Astrocyte (in vitro differentiated cells and primary cell): ENCODE data around the gene PHACTR4. TPM values are rescaled to one million over a fixed set of nuclear protein-coding genes. Genes with fewer than 3 reads are reported as not detected.
"Not testable (repeated sequence)": the region's sequence is repeated elsewhere in the genome, so short reads cannot be mapped to it uniquely, and the experiment has no call there.

ENCODE experiments used
- DNase-seq: peaks from one replicate; pipeline ENCODE4 v3.0.0-alpha.2; 2010; ENCODE audit warnings: low read depth
- FAIRE-seq: peaks from 2 replicates; lab custom pipeline; 2011; peaks lifted over from hg19 to GRCh38; lab: Jason Lieb, UNC
- H2AFZ ChIP-seq: 2 replicates; pipeline ENCODE4 v1.6.0; 2012; ENCODE audit warnings: low read depth, low read length, inconsistent platforms
- H3K27ac ChIP-seq: 2 replicates; pipeline ENCODE4 v1.5.1; 2011; ENCODE audit warnings: low read depth, low read length, inconsistent platforms
- H3K27me3 ChIP-seq: 2 replicates; pipeline ENCODE4 v1.6.0; 2011; ENCODE audit warnings: low read length, inconsistent platforms; ENCODE audit not compliant: insufficient read depth
- H3K36me3 ChIP-seq: 2 replicates; pipeline ENCODE4 v1.5.1; 2011; ENCODE audit warnings: low read length, inconsistent platforms; ENCODE audit not compliant: insufficient read depth
- H3K4me1 ChIP-seq: 2 replicates; pipeline ENCODE4 v1.5.1; 2011; ENCODE audit warnings: low read length, inconsistent platforms; ENCODE audit not compliant: insufficient read depth
- H3K4me2 ChIP-seq: 2 replicates; pipeline ENCODE4 v1.6.0; 2012; ENCODE audit warnings: low read length, inconsistent platforms
- H3K4me3 ChIP-seq: 2 replicates; pipeline ENCODE4 v1.5.1; 2011; ENCODE audit warnings: low read depth, mild to moderate bottlenecking, low read length, inconsistent platforms; ENCODE audit not compliant: insufficient read depth
- H3K79me2 ChIP-seq: 2 replicates; pipeline ENCODE4 v1.6.0; 2012; ENCODE audit warnings: mild to moderate bottlenecking, low read length, inconsistent platforms; ENCODE audit not compliant: insufficient read depth
- H3K9ac ChIP-seq: 2 replicates; pipeline ENCODE4 v1.6.0; 2012; ENCODE audit warnings: mild to moderate bottlenecking, low read length, inconsistent platforms
- H3K9me3 ChIP-seq: 2 replicates; pipeline ENCODE4 v1.5.1; 2012; ENCODE audit warnings: low read depth, mild to moderate bottlenecking, low read length, inconsistent platforms; ENCODE audit not compliant: insufficient read depth
- H4K20me1 ChIP-seq: 2 replicates; pipeline ENCODE4 v1.6.0; 2012; ENCODE audit warnings: low read length, inconsistent platforms; ENCODE audit not compliant: insufficient read depth
- H3K27ac Mint-ChIP-seq: one replicate; pipeline ENCODE4 v1.8.0; 2021; ENCODE audit warnings: mild to moderate bottlenecking, mixed read lengths; ENCODE audit not compliant: unreplicated experiment
- H3K27me3 Mint-ChIP-seq: one replicate; pipeline ENCODE4 v1.8.0; 2021; ENCODE audit warnings: low read depth, mixed read lengths; ENCODE audit not compliant: unreplicated experiment
- H3K36me3 Mint-ChIP-seq: one replicate; pipeline ENCODE4 v1.8.0; 2021; ENCODE audit warnings: low read depth, mixed read lengths; ENCODE audit not compliant: unreplicated experiment
- H3K4me1 Mint-ChIP-seq: one replicate; pipeline ENCODE4 v1.8.0; 2021; ENCODE audit warnings: low read depth, mixed read lengths; ENCODE audit not compliant: unreplicated experiment
- H3K4me3 Mint-ChIP-seq: one replicate; pipeline ENCODE4 v1.8.0; 2021; ENCODE audit warnings: mild to moderate bottlenecking, moderate library complexity, mixed read lengths; ENCODE audit not compliant: unreplicated experiment
- H3K9me3 Mint-ChIP-seq: one replicate; pipeline ENCODE4 v1.8.0; 2021; ENCODE audit warnings: mild to moderate bottlenecking, mixed read lengths; ENCODE audit not compliant: unreplicated experiment
- EZH2 ChIP-seq: IDR thresholded peaks from 2 replicates; pipeline ENCODE4 v1.6.1; 2012; ENCODE audit warnings: mild to moderate bottlenecking, low read length, inconsistent platforms; ENCODE audit not compliant: insufficient read depth
- total RNA-seq: library from RNA; stranded (reverse); gene quantifications from 2 replicates; pipeline ENCODE4 v1.2.1, GENCODE V29; 2021
- TF ChIP-seq, protein P1 (sequence below): IDR thresholded peaks from 2 replicates; pipeline ENCODE4 v1.5.1; 2011; ENCODE audit warnings: low read depth, mild to moderate bottlenecking, inconsistent platforms, low read length, moderate library complexity; ENCODE audit not compliant: insufficient read depth

Gene PHACTR4
- total RNA-seq, 1 donor from 2014 or later = 78.5 TPM

DNA sequence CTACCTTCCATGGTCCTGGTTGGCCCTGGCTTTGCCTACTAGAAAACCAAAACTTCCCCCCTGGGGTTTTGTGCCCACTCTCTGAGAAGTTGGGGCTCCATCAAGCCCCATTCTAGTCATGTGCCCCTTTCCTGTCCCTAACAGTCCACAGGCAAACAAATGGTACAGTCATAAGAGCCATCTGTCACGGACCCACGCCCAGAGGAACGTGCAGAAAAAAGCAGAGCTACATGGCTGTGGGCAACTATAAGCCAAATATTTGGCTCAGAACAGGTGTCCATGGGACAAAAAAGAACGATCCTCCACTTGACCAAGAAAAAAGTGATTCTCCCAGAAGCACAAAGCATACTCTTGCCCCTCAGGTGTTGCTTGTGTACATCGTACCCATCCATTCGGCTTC, 168.7 kb downstream of the PHACTR4 start:
- no peak overlapping the region for H3K4me3 ChIP-seq
- H3K9ac ChIP-seq = no peak overlapping the region
- H3K27ac ChIP-seq = no peak overlapping the region
- H3K36me3 Mint-ChIP-seq = peaks cover 9% of the 10 kb centered on the region
- no peak overlapping the region for H3K27ac Mint-ChIP-seq
- DNase-seq (no peak), FAIRE-seq (no peak)
- no peaks in the 10 kb centered on the region for H3K9me3 ChIP-seq
- no peak overlapping the region for H3K4me2 ChIP-seq
- TF ChIP-seq EZH2 = no peak
- TF ChIP-seq, protein P1, sequence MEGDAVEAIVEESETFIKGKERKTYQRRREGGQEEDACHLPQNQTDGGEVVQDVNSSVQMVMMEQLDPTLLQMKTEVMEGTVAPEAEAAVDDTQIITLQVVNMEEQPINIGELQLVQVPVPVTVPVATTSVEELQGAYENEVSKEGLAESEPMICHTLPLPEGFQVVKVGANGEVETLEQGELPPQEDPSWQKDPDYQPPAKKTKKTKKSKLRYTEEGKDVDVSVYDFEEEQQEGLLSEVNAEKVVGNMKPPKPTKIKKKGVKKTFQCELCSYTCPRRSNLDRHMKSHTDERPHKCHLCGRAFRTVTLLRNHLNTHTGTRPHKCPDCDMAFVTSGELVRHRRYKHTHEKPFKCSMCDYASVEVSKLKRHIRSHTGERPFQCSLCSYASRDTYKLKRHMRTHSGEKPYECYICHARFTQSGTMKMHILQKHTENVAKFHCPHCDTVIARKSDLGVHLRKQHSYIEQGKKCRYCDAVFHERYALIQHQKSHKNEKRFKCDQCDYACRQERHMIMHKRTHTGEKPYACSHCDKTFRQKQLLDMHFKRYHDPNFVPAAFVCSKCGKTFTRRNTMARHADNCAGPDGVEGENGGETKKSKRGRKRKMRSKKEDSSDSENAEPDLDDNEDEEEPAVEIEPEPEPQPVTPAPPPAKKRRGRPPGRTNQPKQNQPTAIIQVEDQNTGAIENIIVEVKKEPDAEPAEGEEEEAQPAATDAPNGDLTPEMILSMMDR = no peak
- no peaks in the 10 kb centered on the region for H3K9me3 Mint-ChIP-seq
- H3K27me3 Mint-ChIP-seq = no peaks in the 10 kb centered on the region
- H3K4me3 Mint-ChIP-seq = no peak overlapping the region
- H3K27me3 ChIP-seq = no peaks in the 10 kb centered on the region
- no peaks in the 10 kb centered on the region for H3K4me1 ChIP-seq
- peaks cover 20% of the 10 kb centered on the region for H3K36me3 ChIP-seq
- H4K20me1 ChIP-seq = no peaks in the 10 kb centered on the region
- no peaks in the 10 kb centered on the region for H3K79me2 ChIP-seq
- no peaks in the 10 kb centered on the region for H3K4me1 Mint-ChIP-seq
- no peak overlapping the region for H2AFZ ChIP-seq

DNA sequence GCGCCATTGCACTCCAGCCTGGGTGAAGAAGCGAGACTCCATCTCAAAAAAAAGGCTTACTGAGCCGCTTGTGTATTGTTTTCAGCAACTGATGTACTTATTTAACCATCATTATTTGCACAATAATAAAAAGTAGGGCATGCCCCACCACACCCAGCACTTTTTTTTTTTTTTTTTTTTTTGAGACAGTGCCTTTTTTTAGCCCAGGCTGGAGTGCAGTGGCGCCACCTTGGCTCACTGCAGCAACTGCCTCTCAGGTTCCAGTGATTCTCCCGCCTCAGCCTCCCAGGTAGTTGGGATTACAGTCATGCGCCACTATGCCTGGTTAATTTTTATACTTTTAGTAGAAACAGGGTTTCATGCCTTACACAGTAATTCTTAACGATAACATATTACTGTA, 171.1 kb downstream of the PHACTR4 start:
- FAIRE-seq = no peak

DNA sequence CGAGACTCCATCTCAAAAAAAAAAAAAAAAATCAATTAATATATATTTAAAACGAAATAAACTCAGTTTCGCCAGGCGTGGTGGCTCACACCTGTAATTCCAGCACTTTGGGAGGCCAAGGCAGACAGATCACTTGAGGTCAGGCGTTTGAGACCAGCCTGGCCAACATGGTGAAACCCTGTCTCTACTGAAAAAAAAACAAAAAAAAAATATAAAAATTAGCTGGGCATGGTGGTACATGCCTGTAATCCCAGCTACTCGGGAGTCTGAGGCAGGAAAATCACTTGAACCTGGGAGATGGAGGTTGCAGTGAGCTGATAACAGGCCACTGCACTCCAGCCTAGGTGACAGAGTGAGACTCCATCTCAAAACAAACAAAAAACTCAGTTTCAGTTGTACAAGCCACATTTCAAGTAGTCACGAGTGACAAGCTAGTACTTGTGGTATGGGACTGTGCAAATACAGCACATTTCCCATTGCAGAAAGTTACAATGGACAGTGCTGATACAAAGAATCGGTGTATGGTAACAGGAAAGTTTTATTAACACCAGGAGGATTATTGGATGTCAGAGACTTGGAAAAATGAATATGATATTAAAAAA, 172.0 kb downstream of the PHACTR4 start:
- H3K27ac ChIP-seq, H2AFZ ChIP-seq, H3K9ac ChIP-seq, FAIRE-seq, H3K27ac Mint-ChIP-seq, H3K9me3 ChIP-seq, H3K79me2 ChIP-seq, H3K36me3 Mint-ChIP-seq, DNase-seq, H3K4me3 ChIP-seq, H3K4me1 Mint-ChIP-seq, H4K20me1 ChIP-seq, H3K4me3 Mint-ChIP-seq, H3K9me3 Mint-ChIP-seq, H3K4me1 ChIP-seq, H3K27me3 Mint-ChIP-seq, H3K4me2 ChIP-seq, H3K27me3 ChIP-seq: not testable (repeated sequence)
- H3K36me3 ChIP-seq = peaks cover 11% of the 10 kb centered on the region

More for the DNA sequence above, 171.1 kb downstream of the PHACTR4 start:
- H3K27me3 Mint-ChIP-seq = no peaks in the 10 kb centered on the region
- no peak for TF ChIP-seq EZH2
- TF ChIP-seq, protein P1 = no peak
- Histone ChIP-seq H3K9ac (no peak overlapping the region), H3K79me2 (no peaks in the 10 kb centered on the region), H2AFZ (no peak overlapping the region), H3K27me3 (no peaks in the 10 kb centered on the region), H3K36me3 (peaks cover 11% of the 10 kb centered on the region), H3K9me3 (no peaks in the 10 kb centered on the region), H3K27ac (no peak overlapping the region), H4K20me1 (no peaks in the 10 kb centered on the region), H3K4me2 (no peak overlapping the region), H3K4me3 (no peak overlapping the region), H3K4me1 (no peaks in the 10 kb centered on the region)
- H3K4me1 Mint-ChIP-seq = no peaks in the 10 kb centered on the region
- no peak overlapping the region for H3K27ac Mint-ChIP-seq
- no peak for DNase-seq
- no peaks in the 10 kb centered on the region for H3K9me3 Mint-ChIP-seq
- no peak overlapping the region for H3K4me3 Mint-ChIP-seq
- H3K36me3 Mint-ChIP-seq = peaks cover 9% of the 10 kb centered on the region
